Mucosa of rectum (tissue), 2 donors: ENCODE data around the gene HNRNPM.
A peak's percentile ranks its signal among the peaks of the same experiment; 100 is the strongest.
"Not testable (repeated sequence)": the region's sequence is repeated elsewhere in the genome, so short reads cannot be mapped to it uniquely, and the experiment has no call there.

Source experiments
- H3K27ac ChIP-seq, 2 donors: one replicate each; pipeline ENCODE4 v1.7.0; 2013; ENCODE audit warnings: inconsistent platforms in 2 of 2, low read depth in 2 of 2, low read length in 2 of 2
- H3K27me3 ChIP-seq, 2 donors: one replicate each; pipeline ENCODE4 v1.7.0; 2013; ENCODE audit warnings: low read length in 2 of 2; ENCODE audit not compliant: control insufficient read depth in 2 of 2, insufficient read depth in 2 of 2
- H3K36me3 ChIP-seq, 2 donors: one replicate each; pipeline ENCODE4 v1.7.0; 2013; ENCODE audit warnings: low read length in 2 of 2; ENCODE audit not compliant: control insufficient read depth in 2 of 2, insufficient read depth in 2 of 2
- H3K4me1 ChIP-seq, 2 donors: one replicate each; pipeline ENCODE4 v1.7.0; 2013; ENCODE audit warnings: low read length in 2 of 2, mild to moderate bottlenecking in 1 of 2; ENCODE audit not compliant: control insufficient read depth in 2 of 2, insufficient read depth in 2 of 2
- H3K4me3 ChIP-seq, 2 donors: one replicate each; pipeline ENCODE4 v1.7.0; 2013; ENCODE audit warnings: low read length in 2 of 2
- H3K9ac ChIP-seq, 2 donors: one replicate each; pipeline ENCODE4 v1.7.0; 2013; ENCODE audit warnings: low read length in 2 of 2, low read depth in 1 of 2, mild to moderate bottlenecking in 1 of 2
- H3K9me3 ChIP-seq, 2 donors: one replicate each; pipeline ENCODE4 v1.7.0; 2013; ENCODE audit warnings: low read length in 2 of 2; ENCODE audit not compliant: control insufficient read depth in 2 of 2
- donor health status: healthy.
- donor health status: Normal muscosa, but diverticular disease.

Gene HNRNPM

GRCh38 chr19:8425331-8425730 lies 19.4 kb upstream of the HNRNPM start:
- not testable (repeated sequence) for H3K9me3 ChIP-seq, H3K4me3 ChIP-seq, H3K4me1 ChIP-seq, H3K9ac ChIP-seq, H3K36me3 ChIP-seq, H3K27ac ChIP-seq, H3K27me3 ChIP-seq

GRCh38 chr19:8426283-8426682 lies 18.5 kb upstream of the HNRNPM start:
- no peak overlapping the region for H3K9ac ChIP-seq
- H3K27ac ChIP-seq = no peak overlapping the region
- no peaks in the 10 kb centered on the region for H3K9me3 ChIP-seq
- H3K4me3 ChIP-seq = no peak overlapping the region
- H3K27me3 ChIP-seq = no peaks in the 10 kb centered on the region
- H3K36me3 ChIP-seq = peaks cover 8 to 11% of the 10 kb centered on the region in 2 donors
- H3K4me1 ChIP-seq = no peaks in the 10 kb centered on the region

DNA sequence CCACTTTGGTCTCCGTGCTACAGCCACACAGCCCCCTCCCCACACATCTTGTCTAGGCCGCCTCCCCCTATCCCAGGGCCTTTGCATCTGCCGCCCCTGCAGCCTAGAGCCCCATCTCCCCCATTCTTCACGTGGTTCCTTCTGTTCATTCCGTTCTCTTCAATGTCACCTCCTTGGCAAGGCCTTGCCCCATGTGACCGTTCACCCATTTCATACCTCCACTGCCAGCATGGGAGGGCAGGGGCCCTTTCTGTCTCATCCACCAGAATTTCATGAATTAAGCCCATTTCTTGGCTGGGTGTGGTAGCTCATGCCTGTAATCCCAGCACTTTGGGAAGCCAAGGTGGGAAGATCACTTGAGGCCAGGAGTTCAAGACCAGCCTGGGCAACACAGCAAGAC lies 15.7 kb upstream of the HNRNPM start:
- Histone ChIP-seq H3K27ac (no peak overlapping the region), H3K27me3 (no peaks in the 10 kb centered on the region), H3K4me1 (peaks cover under 1 to 2% of the 10 kb centered on the region in 2 donors), H3K4me3 (no peak overlapping the region), H3K9ac (no peak overlapping the region), H3K9me3 (no peaks in the 10 kb centered on the region), H3K36me3 (peaks cover 6 to 11% of the 10 kb centered on the region in 2 donors)

DNA sequence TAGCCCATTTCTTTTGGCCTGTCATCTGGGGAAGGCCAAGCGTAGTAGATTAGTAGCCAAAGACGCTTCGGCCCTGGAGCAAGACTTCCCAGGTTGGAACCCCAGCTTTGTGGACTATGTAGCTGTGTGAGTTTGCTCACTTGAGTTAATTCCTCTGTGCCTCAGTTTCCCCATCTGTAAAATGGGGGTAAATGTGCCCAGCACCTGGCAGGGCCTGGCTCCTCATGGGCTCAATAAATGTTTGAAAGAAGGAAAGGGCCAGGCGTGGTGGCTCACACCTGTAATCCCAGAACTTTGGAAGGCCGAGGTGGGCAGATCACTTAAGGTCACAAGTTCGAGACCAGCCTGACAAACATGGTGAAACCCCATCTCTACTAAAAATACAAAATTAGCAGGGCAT lies 14.9 kb upstream of the HNRNPM start:
- peaks cover 3 to 4% of the 10 kb centered on the region in 2 donors for H3K4me1 ChIP-seq
- no peaks in the 10 kb centered on the region for H3K9me3 ChIP-seq
- no peak overlapping the region for H3K4me3 ChIP-seq
- H3K27me3 ChIP-seq = no peaks in the 10 kb centered on the region
- no peak overlapping the region for H3K27ac ChIP-seq
- no peak overlapping the region for H3K9ac ChIP-seq
- H3K36me3 ChIP-seq = peaks cover 6 to 8% of the 10 kb centered on the region in 2 donors

GRCh38 chr19:8430650-8431049 lies 14.1 kb upstream of the HNRNPM start:
- peaks cover 3 to 4% of the 10 kb centered on the region in 2 donors for H3K4me1 ChIP-seq
- H3K36me3 ChIP-seq = peaks cover 6 to 8% of the 10 kb centered on the region in 2 donors
- H3K4me3 ChIP-seq = no peak overlapping the region
- H3K27me3 ChIP-seq = no peaks in the 10 kb centered on the region
- H3K9me3 ChIP-seq = no peaks in the 10 kb centered on the region
- no peak overlapping the region for H3K27ac ChIP-seq
- no peak overlapping the region for H3K9ac ChIP-seq

DNA sequence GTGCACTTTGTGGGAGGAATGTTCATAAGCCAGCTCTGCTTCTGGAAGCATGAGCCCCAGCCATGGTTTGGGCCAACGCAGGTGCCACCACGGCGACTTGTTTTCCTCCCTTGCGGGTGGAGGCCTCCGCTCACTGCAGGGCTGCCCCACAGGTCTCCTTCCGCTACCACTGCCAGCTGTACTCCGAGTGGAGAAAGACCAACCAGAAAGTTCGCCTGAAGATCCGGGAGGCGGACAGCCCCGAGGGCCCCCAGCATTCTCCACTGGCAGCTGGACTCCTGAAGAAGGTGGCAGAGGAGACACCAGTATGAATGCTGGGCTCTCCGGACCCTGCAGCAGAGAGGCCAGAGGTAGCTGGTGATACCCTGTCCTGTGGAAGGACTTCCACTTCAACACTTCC lies 6.5 kb upstream of the HNRNPM start:
- Histone ChIP-seq H3K27ac (no peak overlapping the region), H3K27me3 (no peaks in the 10 kb centered on the region), H3K36me3 (peaks cover 0 to 6% of the 10 kb centered on the region in 2 donors), H3K4me1 (peaks cover 3 to 4% of the 10 kb centered on the region in 2 donors), H3K9ac (no peak overlapping the region), H3K9me3 (no peaks in the 10 kb centered on the region), H3K4me3 (no peak overlapping the region)

DNA sequence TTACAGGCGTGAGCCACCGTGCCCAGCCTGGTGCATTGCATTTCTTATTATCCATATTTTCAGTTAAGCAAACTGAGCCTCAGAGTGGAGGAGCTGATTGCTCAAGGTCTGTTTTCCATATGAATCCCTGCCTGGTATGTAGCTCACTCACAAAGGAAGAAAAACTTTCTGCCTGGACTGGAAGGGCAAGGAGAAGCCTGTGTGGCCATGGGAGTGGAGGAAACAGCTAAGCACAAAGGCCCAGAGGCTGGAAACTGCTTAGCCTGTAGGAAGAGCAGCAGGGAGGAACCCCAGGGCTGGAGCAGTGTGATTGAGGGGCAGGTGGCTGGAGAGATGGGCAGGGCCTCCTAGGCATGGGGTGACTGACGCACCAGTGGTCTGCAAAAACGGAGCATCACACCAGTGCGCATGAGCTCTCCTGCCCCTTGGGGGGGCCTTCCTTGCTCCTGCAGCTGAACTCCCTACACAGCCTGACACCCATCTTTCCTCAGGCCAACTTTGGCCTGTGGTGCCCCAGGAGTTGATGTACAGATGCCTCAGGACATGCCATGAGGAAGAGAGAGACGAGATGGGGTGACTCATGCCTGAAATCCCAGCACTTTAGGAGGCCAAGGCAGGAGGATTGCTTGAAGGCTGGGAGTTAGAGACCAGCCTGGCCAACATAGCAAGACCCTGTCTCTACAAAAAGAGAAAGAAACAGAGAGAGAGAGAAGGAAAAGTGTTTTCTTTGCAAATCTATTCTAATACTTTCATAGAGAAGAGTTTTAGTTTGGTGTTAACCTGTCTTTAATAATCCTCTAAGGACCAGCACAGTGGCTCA lies 2.8 kb upstream of the HNRNPM start:
- no peak overlapping the region for H3K9ac ChIP-seq
- peaks cover 11 to 18% of the 10 kb centered on the region in 2 donors for H3K4me1 ChIP-seq
- H3K27me3 ChIP-seq = no peaks in the 10 kb centered on the region
- no peak overlapping the region for H3K27ac ChIP-seq
- H3K4me3 ChIP-seq = no peak overlapping the region
- peaks cover 0 to 6% of the 10 kb centered on the region in 2 donors for H3K36me3 ChIP-seq
- no peaks in the 10 kb centered on the region for H3K9me3 ChIP-seq

- peak overlapping the region; percentile 87 to 99 for H3K9ac ChIP-seq
- not testable (repeated sequence) for H3K9me3 ChIP-seq, H3K36me3 ChIP-seq, H3K27me3 ChIP-seq
- peak overlapping the region; percentile 88 to 89 for H3K4me3 ChIP-seq
- peaks cover 11 to 23% of the 10 kb centered on the region in 2 donors for H3K4me1 ChIP-seq
- peak overlapping the region; percentile 91 for H3K27ac ChIP-seq
Measured at GRCh38 chr19:8444140-8444676, 567 bp upstream of the HNRNPM start.

DNA sequence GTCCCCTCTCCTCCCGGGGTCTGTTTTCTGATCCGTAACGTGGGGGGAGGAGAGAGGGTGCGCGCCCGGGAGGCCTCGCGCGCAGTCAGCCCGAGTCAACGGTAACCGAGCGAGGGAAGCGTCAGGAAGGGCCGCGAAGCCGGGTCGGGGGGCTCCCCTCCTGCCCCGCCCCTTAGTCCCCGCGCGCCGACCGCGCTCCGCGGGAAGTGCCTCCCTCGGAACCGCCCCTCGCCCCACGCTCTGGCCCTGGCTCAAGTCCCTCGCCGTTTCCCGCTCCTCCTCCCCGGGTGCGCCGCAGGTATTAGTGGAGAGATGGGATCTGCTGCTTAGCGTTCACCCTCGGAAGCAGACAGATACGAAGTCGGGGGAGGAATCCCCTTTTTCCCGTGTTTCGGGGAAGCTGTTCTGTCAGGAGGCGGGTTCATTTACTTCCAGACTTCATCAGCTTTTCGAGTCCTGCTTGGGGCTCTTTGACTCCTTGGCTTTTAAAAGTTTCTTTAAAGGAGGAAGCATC lies 770 bp downstream of the HNRNPM start:
- Histone ChIP-seq H3K27ac (peak overlapping the region; percentile 91), H3K4me3 (peak overlapping the region; percentile 88 to 89), H3K4me1 (peaks cover 11 to 23% of the 10 kb centered on the region in 2 donors), H3K9me3 (no peaks in the 10 kb centered on the region), H3K27me3 (no peaks in the 10 kb centered on the region), H3K9ac (peak overlapping the region; percentile 92 to 99), H3K36me3 (peaks cover 3% of the 10 kb centered on the region in 2 donors)

DNA sequence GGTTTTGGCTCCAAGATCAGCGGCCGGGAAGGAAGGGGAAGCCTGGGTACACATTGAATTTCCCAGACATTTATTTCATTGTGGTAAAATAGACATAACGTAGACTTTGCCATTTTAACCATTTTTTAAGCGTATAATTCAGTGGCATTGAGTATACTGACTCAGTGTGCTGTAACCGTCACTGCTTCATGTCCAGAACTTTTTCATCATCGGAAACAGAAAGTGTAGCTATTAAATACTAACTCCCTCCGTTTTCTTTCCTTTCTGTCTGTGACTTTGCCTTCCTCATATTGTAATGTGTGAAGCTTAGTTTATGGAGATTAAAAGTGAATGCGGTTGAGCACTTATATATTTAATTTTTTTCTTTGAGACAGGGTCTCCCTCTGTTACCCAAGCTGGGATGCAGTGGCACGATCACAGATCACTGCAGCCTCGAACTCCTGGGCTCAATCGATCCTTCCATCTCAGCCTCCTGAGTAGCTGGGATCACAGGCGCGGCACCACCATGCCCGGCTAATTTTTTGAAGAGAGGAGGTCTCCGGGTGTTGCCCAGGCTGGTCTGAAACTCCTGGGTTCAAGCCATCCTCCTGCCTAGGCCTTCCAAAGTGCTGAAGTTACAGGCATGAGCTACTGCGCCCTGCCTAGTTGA lies 1.4 kb downstream of the HNRNPM start:
- peak overlapping the region; percentile 92 to 99 for H3K9ac ChIP-seq
- H3K36me3 ChIP-seq = peaks cover 3% of the 10 kb centered on the region in 2 donors
- peak overlapping the region in 1 of 2 donors; percentile 91 for H3K27ac ChIP-seq
- H3K4me1 ChIP-seq = peaks cover 11 to 23% of the 10 kb centered on the region in 2 donors
- no peaks in the 10 kb centered on the region for H3K27me3 ChIP-seq
- H3K4me3 ChIP-seq = peak overlapping the region; percentile 88 to 89
- H3K9me3 ChIP-seq = no peaks in the 10 kb centered on the region
